HepG2 (cell line): ENCODE measurements around the gene ABHD17C. TPM values are rescaled to one million over a fixed set of nuclear protein-coding genes. Genes with fewer than 3 reads are reported as not detected.

Source experiments
- ATAC-seq: fragments of 200-7000 bp; cut with Tn5 transposase; 3 replicates; pipeline ENCODE4 v1.9.1; 2020; ENCODE audit warnings: mild to moderate bottlenecking, moderate library complexity
- BruUV-seq: library from RNA; stranded (reverse); fragments of 400-500 nt; replicated peaks from 2 replicates; lab custom pipeline; 2021; lab: Mats Ljungman, UMichigan
- CTCF ChIA-PET: fragments of 300-600 bp; formaldehyde crosslinking; extraction: SDS; loops from one replicate; lab custom pipeline; 2021; ENCODE audit warnings: low total read pairs, inconsistent platforms, low intra/inter-chr PET ratio; lab: Yijun Ruan, JAX
- POLR2A ChIA-PET: fragments of 350-600 bp; sonication (Branson Sonifier 250); formaldehyde crosslinking; loops from one replicate; lab custom pipeline; 2020; ENCODE audit warnings: antibody characterized with exemption, inconsistent platforms; lab: Yijun Ruan, JAX
- DNase-seq: peaks from one replicate; pipeline ENCODE4 v3.0.0-alpha.2; 2015; ENCODE audit warnings: low spot score
- FAIRE-seq: peaks from 3 replicates; lab custom pipeline; 2011; peaks lifted over from hg19 to GRCh38; lab: Jason Lieb, UNC
- H2AFZ ChIP-seq: one replicate; pipeline ENCODE4 v1.6.1; 2011; ENCODE audit warnings: low read length, inconsistent platforms
- H3K27ac ChIP-seq: fragments of 300-600 bp; 3 replicates; pipeline ENCODE4 v1.8.0; 2011; ENCODE audit warnings: mixed run types, mild to moderate bottlenecking, mixed read lengths, low read length, inconsistent platforms; ENCODE audit not compliant: insufficient read depth; ENCODE audit errors: extremely low read length
- H3K27me3 ChIP-seq, 2 experiments: fragments of 200-600 bp in 1 of 2; 2 replicates in 1 of 2; 3 replicates in 1 of 2; pipeline versions ENCODE4 v1.6.0 to v1.8.0; 2011; ENCODE audit warnings: low read length in 2 of 2, mild to moderate bottlenecking in 2 of 2, moderate library complexity in 2 of 2, inconsistent platforms in 1 of 2; ENCODE audit not compliant: insufficient read depth in 2 of 2, control insufficient read depth in 1 of 2
- H3K36me3 ChIP-seq, 2 experiments: fragments of 200-600 bp in 1 of 2; replicated peaks in 1 of 2; 2 replicates in 1 of 2; 3 replicates in 1 of 2; pipeline versions ENCODE4 v1.5.1 to v1.8.0; 2011; ENCODE audit warnings: low read length in 2 of 2, inconsistent platforms in 1 of 2; ENCODE audit not compliant: insufficient read depth in 2 of 2, control insufficient read depth in 1 of 2
- H3K4me1 ChIP-seq: 2 replicates; pipeline ENCODE4 v1.5.1; 2012; ENCODE audit warnings: low read length, inconsistent platforms; ENCODE audit not compliant: insufficient read depth
- H3K4me2 ChIP-seq: 2 replicates; pipeline ENCODE4 v1.6.0; 2011; ENCODE audit warnings: low read depth, low read length, inconsistent platforms
- H3K4me3 ChIP-seq, 3 experiments: fragments of 200-600 bp in 1 of 3; sonication (generic), shearing (Covaris generic) in 1 of 3; replicated peaks in 1 of 3; 2 replicates each; pipeline ENCODE4 v1.5.1; 2011 to 2016; ENCODE audit warnings: low read length in 3 of 3, inconsistent platforms in 2 of 3, low read depth in 2 of 3, mild to moderate bottlenecking in 2 of 3, control low read depth in 1 of 3, mixed read lengths in 1 of 3; ENCODE audit not compliant: insufficient read depth in 1 of 3
- H3K79me2 ChIP-seq: one replicate; pipeline ENCODE4 v1.6.1; 2011; ENCODE audit warnings: low read length, inconsistent platforms; ENCODE audit not compliant: insufficient read depth
- H3K9ac ChIP-seq: 2 replicates; pipeline ENCODE4 v1.6.0; 2011; ENCODE audit warnings: mild to moderate bottlenecking, low read depth, low read length, inconsistent platforms; ENCODE audit not compliant: insufficient read depth
- H3K9me3 ChIP-seq: 2 replicates; pipeline ENCODE4 v1.5.1; 2012; ENCODE audit warnings: mild to moderate bottlenecking, low read length
- H4K20me1 ChIP-seq: 2 replicates; pipeline ENCODE4 v1.6.0; 2011; ENCODE audit warnings: inconsistent platforms, mild to moderate bottlenecking, low read length, moderate library complexity; ENCODE audit not compliant: insufficient read depth
- ATF1 ChIP-seq: IDR thresholded peaks from 2 replicates; pipeline ENCODE4 v1.6.1; 2016; ENCODE audit warnings: mild to moderate bottlenecking, control low read depth
- BRCA1 ChIP-seq: sonication (generic); formaldehyde crosslinking; IDR thresholded peaks from 2 replicates; pipeline ENCODE4 v1.4.0; 2020; ENCODE audit warnings: missing genetic modification reagents
- E2F2 ChIP-seq: sonication (generic); formaldehyde crosslinking; IDR thresholded peaks from 2 replicates; pipeline ENCODE4 v1.4.0; 2020; ENCODE audit warnings: missing genetic modification reagents, borderline replicate concordance
- EEA1 ChIP-seq: sonication (generic); formaldehyde crosslinking; IDR thresholded peaks from 2 replicates; pipeline ENCODE4 v1.5.1; 2020; ENCODE audit warnings: mild to moderate bottlenecking, missing genetic modification reagents, borderline replicate concordance
- GPN1 ChIP-seq: sonication (generic); formaldehyde crosslinking; IDR thresholded peaks from 2 replicates; pipeline ENCODE4 v1.5.1; 2020; ENCODE audit warnings: missing genetic modification reagents, borderline replicate concordance
- MED1 ChIP-seq: sonication (generic); formaldehyde crosslinking; IDR thresholded peaks from 2 replicates; pipeline ENCODE4 v1.4.0; 2020; ENCODE audit warnings: missing genetic modification reagents
- PPARG ChIP-seq: conservative IDR thresholded peaks from 2 replicates; pipeline ENCODE4 v1.6.1; 2016; ENCODE audit warnings: missing biosample characterization, missing genetic modification reagents
- SIN3A ChIP-seq: IDR thresholded peaks from 2 replicates; pipeline ENCODE4 v1.6.1; 2011; ENCODE audit warnings: low read depth, mild to moderate bottlenecking, control low read depth, low read length, borderline replicate concordance
- SRF ChIP-seq: IDR thresholded peaks from 2 replicates; pipeline ENCODE4 v1.6.1; 2011; ENCODE audit warnings: mild to moderate bottlenecking, low read depth, low read length, moderate library complexity
- SRSF1 ChIP-seq: fragments of 200-400 bp; formaldehyde crosslinking; optimal IDR thresholded peaks from 2 replicates; pipeline ENCODE3; 2017; ENCODE audit warnings: mild to moderate bottlenecking, low read depth, low read length, moderate library complexity
- ZBTB46 ChIP-seq: sonication (generic); formaldehyde crosslinking; IDR thresholded peaks from 2 replicates; pipeline ENCODE4 v1.4.0; 2020; ENCODE audit warnings: mild to moderate bottlenecking, missing genetic modification reagents, borderline replicate concordance
- ZNF281 ChIP-seq: sonication (generic); formaldehyde crosslinking; IDR thresholded peaks from 2 replicates; pipeline ENCODE4 v1.4.0; 2020; ENCODE audit warnings: missing genetic modification reagents, borderline replicate concordance
- ZNF292 ChIP-seq: sonication (generic); formaldehyde crosslinking; IDR thresholded peaks from 2 replicates; pipeline ENCODE4 v1.8.1; 2022; ENCODE audit warnings: mild to moderate bottlenecking, low read depth, missing genetic modification reagents, borderline replicate concordance
- ZNF746 ChIP-seq: sonication (generic); formaldehyde crosslinking; IDR thresholded peaks from 2 replicates; pipeline ENCODE4 v1.8.0; 2022; ENCODE audit warnings: mild to moderate bottlenecking, missing genetic modification reagents
- WGBS: methylation state at CpG from one replicate; pipeline ENCODE4 v1.1.6; 2017; ENCODE audit warnings: low lambda C conversion rate; 5-methylcytosine and 5-hydroxymethylcytosine counted together
- in situ Hi-C: cut with HindIII; loops from 2 replicates; pipeline ENCODE4 v1.10.0; 2017; ENCODE audit warnings: low pct_unique_long_range_greater_than_20kb; ENCODE audit not compliant: extremely low pct_ligation_motif_present
- intact Hi-C: fragments of 100-400 bp; cut with micrococcal nuclease; formaldehyde crosslinking; loops from one replicate; pipeline ENCODE4 v1.10.0; 2022; ENCODE audit not compliant: unreplicated experiment
- polyA plus RNA-seq, 8 experiments: library from polyadenylated mRNA; depleted of rRNA in 3 of 8; stranded (reverse) in 7 of 8; unstranded in 1 of 8; fragments of >200 nt; fragmentation: Illumina TruSeq in 4 of 8; extraction: Trizol in 4 of 8; gene quantifications; 2 replicates each; pipeline versions ENCODE4 v1.2.1 to v1.2.3, GENCODE V29; 2011 to 2016; ENCODE audit warnings: low read depth in 4 of 8, missing spikeins in 1 of 8, mixed read lengths in 1 of 8; ENCODE audit not compliant: insufficient read depth in 1 of 8
- total RNA-seq, 5 experiments: library from RNA; depleted of rRNA; stranded (reverse); fragments of >200 nt; fragmentation: Illumina TruSeq; extraction: Trizol; gene quantifications; 2 replicates each; pipeline ENCODE4 v1.2.3, GENCODE V29; 2016; ENCODE audit warnings: low read depth in 1 of 5

The ABHD17C gene
- total and polyA plus RNA-seq, 2 of the 13 experiments (the other 11 are each of a cell fraction or from before 2014, with no cell fraction given) = 2.9 to 3.9 TPM

- H4K20me1 ChIP-seq = no peaks in the 10 kb centered on the region
- CTCF ChIA-PET = no interaction called here
- intact Hi-C loops (no loop called here), in situ Hi-C loops (no loop called here)
- no peaks in the 10 kb centered on the region for H3K27me3 ChIP-seq
- TF ChIP-seq ZBTB46 (CRISPR knock-in tag) (no peak), MED1 (CRISPR knock-in tag) (no peak), ZNF281 (CRISPR knock-in tag) (no peak), SRSF1 (no peak), ZNF292 (no peak), GPN1 (CRISPR knock-in tag) (no peak), BRCA1 (CRISPR knock-in tag) (no peak), ATF1 (CRISPR knock-in tag) (no peak), SIN3A (no peak), E2F2 (CRISPR knock-in tag) (no peak), SRF (no peak), EEA1 (CRISPR knock-in tag) (no peak), PPARG (CRISPR knock-in tag) (no peak), ZNF746 (no peak)
- WGBS = 94% methylated on average over 5 of the region's 5 CpGs
- no peak overlapping the region for H3K4me2 ChIP-seq
- no peak overlapping the region for H3K27ac ChIP-seq
- H3K9me3 ChIP-seq = no peaks in the 10 kb centered on the region
- POLR2A ChIA-PET = no interaction called here
- no peak overlapping the region for H2AFZ ChIP-seq
- no peaks in the 10 kb centered on the region for H3K36me3 ChIP-seq
- no peak overlapping the region for H3K9ac ChIP-seq
- ATAC-seq = no peak
- DNase-seq = no peak
- H3K79me2 ChIP-seq = no peaks in the 10 kb centered on the region
- no TSS peak for BruUV-seq
- H3K4me3 ChIP-seq = no peak overlapping the region
- FAIRE-seq = no peak
- peaks cover 17% of the 10 kb centered on the region for H3K4me1 ChIP-seq
These were observed 37.7 kb downstream of the ABHD17C start for GRCh38 chr15:80732818-80733217.
